SK-N-MC (cell line): Measurements from ENCODE around the gene FCSK.

Source experiments
- EZH2 ChIP-seq: fragments of 200-600 bp; sonication (generic); IDR thresholded peaks from one replicate; pipeline ENCODE4 v1.6.1; 2017; ENCODE audit warnings: antibody characterized with exemption
- POLR2AphosphoS5 ChIP-seq: IDR thresholded peaks from 2 replicates; pipeline ENCODE4 v1.6.1; 2012; ENCODE audit warnings: mild to moderate bottlenecking, low read depth, low read length, borderline replicate concordance

DNA sequence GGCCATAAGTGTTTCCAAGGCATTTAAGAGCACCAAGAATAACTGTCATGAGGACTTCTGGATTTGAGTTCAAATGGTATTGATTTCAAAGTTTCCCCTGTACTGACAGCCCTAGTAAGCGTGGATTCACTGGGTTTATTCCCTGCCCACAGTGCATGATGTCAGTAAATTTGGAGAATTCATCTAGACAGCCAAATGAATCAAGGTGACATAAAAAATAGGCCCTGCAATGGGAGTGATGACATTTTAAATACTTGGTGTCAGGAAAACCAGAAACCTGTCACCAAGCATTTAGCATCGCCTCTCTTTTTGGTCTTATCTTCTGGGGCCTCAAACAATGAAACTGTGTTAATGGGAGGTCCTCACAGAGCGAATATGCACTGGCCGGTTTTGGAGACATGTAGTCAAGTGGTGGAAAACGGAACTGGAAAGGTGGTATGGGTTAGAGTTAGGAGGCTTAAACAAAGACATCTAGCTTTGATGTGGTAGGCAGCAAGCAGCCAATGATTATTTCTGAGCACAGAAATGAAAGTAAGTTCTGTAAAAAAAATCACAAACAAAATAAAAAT is 39.9 kb downstream of the FCSK start:
- TF ChIP-seq POLR2AphosphoS5 (no peak), EZH2 (no peak)
